ENCODE data around the gene CTSG.
"Not testable (repeated sequence)": the region's sequence is repeated elsewhere in the genome, so short reads cannot be mapped to it uniquely, and the experiment has no call there.

The CTSG gene

DNA sequence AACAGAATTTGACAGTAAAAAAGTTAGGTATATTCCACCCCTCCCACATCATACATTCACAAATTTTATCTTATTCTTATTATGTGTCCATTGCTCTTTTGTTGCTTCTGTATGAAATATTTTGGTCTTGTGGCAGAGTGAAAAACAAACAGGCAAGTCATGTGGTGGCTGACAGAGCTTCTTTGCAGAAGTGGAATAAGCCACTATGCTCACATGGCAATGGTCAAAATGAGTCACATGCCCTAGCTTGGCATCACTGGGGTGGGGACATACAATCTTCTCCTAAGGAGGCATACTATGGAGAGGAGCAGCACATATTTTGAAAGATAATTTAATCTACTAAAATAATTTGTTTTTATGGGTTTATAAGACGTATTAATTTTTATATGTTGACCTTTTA, 40.3 kb downstream of the CTSG start:
- Histone ChIP-seq H3K27ac (ENCODE audit: low read depth, low read length) (no peak overlapping the region), H3K9ac (ENCODE audit: low read length) (no peak overlapping the region), H3K9me3 (ENCODE audit: low read length) (no peaks in the 10 kb centered on the region), H3K27me3 (ENCODE audit: control insufficient read depth in 1 of 2, insufficient read depth in 2 of 2, low read length in 2 of 2) (no peaks in the 10 kb centered on the region), H3K36me3 (ENCODE audit: insufficient read depth, low read length) (no peaks in the 10 kb centered on the region), H3K4me1 (ENCODE audit: insufficient read depth, low read length) (no peaks in the 10 kb centered on the region), H3K4me3 (ENCODE audit: low read depth in 1 of 2, low read length in 2 of 2) (no peak overlapping the region)

- Histone ChIP-seq H3K4me3 (ENCODE audit: low read depth in 1 of 2, low read length in 2 of 2) (no peak overlapping the region), H3K4me1 (ENCODE audit: insufficient read depth, low read length) (no peaks in the 10 kb centered on the region), H3K27me3 (ENCODE audit: control insufficient read depth in 1 of 2, insufficient read depth in 2 of 2, low read length in 2 of 2) (no peaks in the 10 kb centered on the region), H3K9ac (ENCODE audit: low read length) (no peak overlapping the region), H3K9me3 (ENCODE audit: low read length) (no peaks in the 10 kb centered on the region), H3K27ac (ENCODE audit: low read depth, low read length) (no peak overlapping the region), H3K36me3 (ENCODE audit: insufficient read depth, low read length) (no peaks in the 10 kb centered on the region)
These were observed 41.8 kb downstream of the CTSG start for GRCh38 chr14:24534286-24534685.

DNA sequence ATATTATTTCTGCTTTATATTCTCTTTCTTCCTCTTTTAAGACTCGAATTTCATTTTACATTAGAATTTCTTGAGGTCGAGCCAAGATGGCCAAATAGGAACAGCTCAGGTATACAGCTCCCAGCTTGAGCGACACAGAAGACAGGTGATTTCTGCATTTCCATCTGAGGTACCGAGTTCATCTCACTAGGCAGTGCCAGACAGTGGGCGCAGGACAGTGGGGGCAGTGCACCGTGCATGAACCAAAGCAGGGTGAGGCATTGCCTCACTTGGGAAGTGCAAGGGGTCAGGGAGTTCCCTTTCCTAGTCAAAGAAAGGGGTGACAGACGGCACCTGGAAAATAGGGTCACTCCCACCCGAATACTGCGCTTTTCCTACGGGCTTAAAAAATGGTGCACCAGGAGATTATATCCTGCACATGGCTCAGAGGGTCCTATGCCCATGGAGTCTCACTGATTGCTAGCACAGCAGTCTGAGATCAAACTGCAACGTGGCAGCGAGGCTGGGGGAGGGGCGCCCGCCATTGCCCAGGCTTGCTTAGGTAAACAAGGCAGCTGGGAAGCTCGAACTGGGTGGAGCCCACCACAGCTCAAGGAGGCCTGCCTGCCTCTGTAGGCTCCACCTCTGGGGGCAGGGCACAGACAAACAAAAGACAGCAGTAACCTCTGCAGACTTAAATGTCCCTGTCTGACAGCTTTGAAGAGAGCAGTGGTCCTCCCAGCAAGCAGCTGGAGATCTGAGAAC, 50.0 kb downstream of the CTSG start:
- not testable (repeated sequence) for H3K4me1 ChIP-seq (ENCODE audit: insufficient read depth, low read length); H3K9me3 ChIP-seq (ENCODE audit: low read length); H3K9ac ChIP-seq (ENCODE audit: low read length); H3K36me3 ChIP-seq (ENCODE audit: insufficient read depth, low read length); H3K27me3 ChIP-seq (ENCODE audit: control insufficient read depth in 1 of 2, insufficient read depth in 2 of 2, low read length in 2 of 2); H3K27ac ChIP-seq (ENCODE audit: low read depth, low read length); H3K4me3 ChIP-seq (ENCODE audit: low read depth in 1 of 2, low read length in 2 of 2)

Measured in muscle layer of colon (tissue), 2 donors.